ENCODE measurements around the gene ASTN2.

DNA sequence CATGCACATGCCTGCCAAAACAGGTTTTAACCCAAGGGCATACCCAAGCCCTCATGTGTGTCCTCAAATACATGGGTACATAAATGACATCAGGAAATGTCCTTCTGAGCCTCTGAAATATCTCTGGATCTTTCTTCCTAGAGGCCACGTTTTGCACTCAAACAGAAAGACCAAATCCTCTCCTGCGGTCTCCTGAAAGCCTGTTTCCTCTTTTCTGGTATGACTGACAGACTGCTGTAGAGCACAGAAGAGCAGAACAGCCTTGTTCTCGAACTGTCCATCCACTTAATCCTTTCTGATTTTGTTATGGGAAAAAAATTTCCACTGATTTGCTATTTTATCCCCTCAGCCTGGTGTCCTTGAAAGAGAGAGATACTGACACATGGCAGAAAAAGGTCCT is 107.2 kb downstream of the ASTN2 start:
- TF ChIP-seq TAF1 (IDR thresholded peaks at IDR 0.05; ENCODE audit: borderline replicate concordance, insufficient read depth, low read length) (no peak), SIN3A (IDR thresholded peaks at IDR 0.05; ENCODE audit: borderline replicate concordance, insufficient read depth, low read length) (no peak), POLR2AphosphoS5 (IDR thresholded peaks at IDR 0.05; ENCODE audit: low read depth, low read length) (no peak)

All from PFSK-1 (cell line).